T-helper 1 cell treated with Interleukin-12 subunit alpha and Interleukin-12 subunit beta and Interleukin-4 antibody, amounts not matched to agents 30 μg/mL and 1 μg/mL, for 36 hours (primary cell): Measurements from ENCODE around the gene ATP10A.

Source experiments
- H3K27ac Mint-ChIP-seq: one replicate; pipeline ENCODE4 v1.8.0; 2021; ENCODE audit warnings: mild to moderate bottlenecking, mixed read lengths
- H3K27me3 Mint-ChIP-seq: one replicate; pipeline ENCODE4 v1.8.0; 2021; ENCODE audit warnings: low read depth, mixed read lengths
- H3K36me3 Mint-ChIP-seq: one replicate; pipeline ENCODE4 v1.8.0; 2021; ENCODE audit warnings: low read depth, mixed read lengths
- H3K4me1 Mint-ChIP-seq: one replicate; pipeline ENCODE4 v1.8.0; 2021; ENCODE audit warnings: low read depth, mixed read lengths
- H3K4me3 Mint-ChIP-seq: one replicate; pipeline ENCODE4 v1.8.0; 2021; ENCODE audit warnings: mild to moderate bottlenecking, moderate library complexity, mixed read lengths
- H3K9me3 Mint-ChIP-seq: one replicate; pipeline ENCODE4 v1.8.0; 2021; ENCODE audit warnings: mixed read lengths

ATP10A gene

DNA sequence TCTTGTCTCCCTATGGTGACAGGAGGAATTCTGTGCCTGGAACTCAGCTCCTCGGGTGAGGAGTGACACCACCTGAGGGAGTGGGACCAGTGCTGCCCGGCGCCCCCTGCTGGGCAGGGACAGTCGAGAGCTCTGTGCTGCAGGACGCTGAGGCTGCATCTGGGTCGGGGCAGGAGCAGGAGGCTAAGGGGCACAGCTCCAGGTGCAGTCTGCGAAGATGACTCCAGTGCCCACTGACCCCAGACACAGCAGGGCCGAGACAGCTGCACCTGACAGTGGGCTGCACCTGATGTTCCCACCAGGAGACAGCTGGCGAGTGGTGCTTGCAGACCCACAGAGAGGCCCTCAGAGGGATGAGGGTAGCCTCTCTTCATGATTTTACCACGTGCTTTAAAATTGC, 152.9 kb downstream of the ATP10A start:
- Mint-ChIP-seq H3K9me3 (no peaks in the 10 kb centered on the region), H3K36me3 (peaks cover 15% of the 10 kb centered on the region), H3K27ac (no peak overlapping the region), H3K4me3 (no peak overlapping the region), H3K4me1 (no peaks in the 10 kb centered on the region), H3K27me3 (no peaks in the 10 kb centered on the region)

DNA sequence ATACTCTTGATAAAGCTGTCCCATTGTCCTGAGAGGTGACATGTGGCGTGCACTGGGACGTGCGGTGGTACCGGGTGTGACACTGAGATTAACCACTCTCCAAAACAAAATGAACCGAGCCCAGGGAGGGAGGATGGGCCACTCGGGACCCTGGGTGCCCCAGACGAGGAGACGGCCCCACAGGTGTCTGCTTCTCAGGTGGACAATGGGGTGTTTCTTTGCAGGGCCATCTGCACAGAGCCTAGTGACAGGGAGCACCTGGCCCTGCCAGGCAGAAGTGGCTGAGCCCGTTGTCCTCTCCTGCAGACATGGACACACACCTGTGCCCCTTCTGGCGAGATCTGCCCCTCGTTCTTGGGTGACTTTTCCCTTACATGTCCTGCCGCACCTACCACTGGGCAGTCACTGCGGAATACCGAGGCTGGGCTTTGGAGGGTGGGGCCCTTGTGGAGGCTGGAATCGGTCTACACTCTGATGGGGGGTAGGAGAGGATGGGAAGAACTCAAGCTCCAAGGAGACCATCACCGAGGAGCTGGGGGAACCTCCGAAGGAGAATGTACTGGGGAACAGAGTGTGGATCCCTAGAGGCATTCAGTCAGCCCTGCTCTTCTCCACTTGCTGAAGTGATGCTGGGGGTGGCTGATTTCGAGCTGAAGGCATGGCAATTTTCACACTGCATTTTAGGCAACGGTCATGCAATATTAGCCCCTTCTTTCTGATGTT, 153.5 kb downstream of the ATP10A start:
- Mint-ChIP-seq H3K27ac (no peak overlapping the region), H3K27me3 (no peaks in the 10 kb centered on the region), H3K9me3 (no peaks in the 10 kb centered on the region), H3K4me3 (no peak overlapping the region), H3K36me3 (peaks cover 17% of the 10 kb centered on the region), H3K4me1 (no peaks in the 10 kb centered on the region)

DNA sequence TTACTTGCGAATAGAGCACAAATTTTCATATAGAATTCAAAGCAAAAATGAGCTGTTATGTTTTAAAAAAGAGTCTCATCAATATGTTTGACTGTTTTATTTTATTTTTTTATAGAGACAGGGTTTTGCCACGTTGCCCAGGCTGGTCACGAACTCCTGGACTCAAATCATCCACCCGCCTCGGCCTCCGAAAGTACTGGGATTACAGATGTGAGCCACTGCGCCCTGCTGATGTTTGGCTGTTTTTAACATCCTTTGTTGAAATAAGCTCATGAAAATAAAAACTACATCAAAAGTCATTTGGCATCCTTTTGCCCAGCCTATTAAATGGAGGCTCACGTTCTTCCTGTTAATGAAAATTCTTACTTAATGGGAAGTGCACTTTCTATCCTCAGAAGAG, 154.7 kb downstream of the ATP10A start:
- Mint-ChIP-seq H3K4me3 (no peak overlapping the region), H3K4me1 (no peaks in the 10 kb centered on the region), H3K27me3 (no peaks in the 10 kb centered on the region), H3K36me3 (peaks cover 12% of the 10 kb centered on the region), H3K9me3 (no peaks in the 10 kb centered on the region), H3K27ac (no peak overlapping the region)

GRCh38 chr15:25707656-25708365, 155.3 kb downstream of the ATP10A start:
- Mint-ChIP-seq H3K27ac (no peak overlapping the region), H3K4me3 (no peak overlapping the region), H3K9me3 (no peaks in the 10 kb centered on the region), H3K4me1 (no peaks in the 10 kb centered on the region), H3K27me3 (no peaks in the 10 kb centered on the region), H3K36me3 (peaks cover 10% of the 10 kb centered on the region)

- Mint-ChIP-seq H3K36me3 (peaks cover 9% of the 10 kb centered on the region), H3K27ac (no peak overlapping the region), H3K9me3 (no peaks in the 10 kb centered on the region), H3K4me1 (no peaks in the 10 kb centered on the region), H3K4me3 (no peak overlapping the region), H3K27me3 (no peaks in the 10 kb centered on the region)
Measured at GRCh38 chr15:25706176-25706955, 156.8 kb downstream of the ATP10A start.

- Mint-ChIP-seq H3K36me3 (peaks cover 13% of the 10 kb centered on the region), H3K27ac (no peak overlapping the region), H3K9me3 (no peaks in the 10 kb centered on the region), H3K4me1 (no peaks in the 10 kb centered on the region), H3K27me3 (no peaks in the 10 kb centered on the region), H3K4me3 (no peak overlapping the region)
Measured at GRCh38 chr15:25705433-25706115, 157.6 kb downstream of the ATP10A start.

- Mint-ChIP-seq H3K4me3 (no peak overlapping the region), H3K36me3 (peaks cover 20% of the 10 kb centered on the region), H3K27ac (no peak overlapping the region), H3K27me3 (no peaks in the 10 kb centered on the region), H3K4me1 (no peaks in the 10 kb centered on the region), H3K9me3 (no peaks in the 10 kb centered on the region)
Measured at GRCh38 chr15:25703726-25704125, 159.4 kb downstream of the ATP10A start.

DNA sequence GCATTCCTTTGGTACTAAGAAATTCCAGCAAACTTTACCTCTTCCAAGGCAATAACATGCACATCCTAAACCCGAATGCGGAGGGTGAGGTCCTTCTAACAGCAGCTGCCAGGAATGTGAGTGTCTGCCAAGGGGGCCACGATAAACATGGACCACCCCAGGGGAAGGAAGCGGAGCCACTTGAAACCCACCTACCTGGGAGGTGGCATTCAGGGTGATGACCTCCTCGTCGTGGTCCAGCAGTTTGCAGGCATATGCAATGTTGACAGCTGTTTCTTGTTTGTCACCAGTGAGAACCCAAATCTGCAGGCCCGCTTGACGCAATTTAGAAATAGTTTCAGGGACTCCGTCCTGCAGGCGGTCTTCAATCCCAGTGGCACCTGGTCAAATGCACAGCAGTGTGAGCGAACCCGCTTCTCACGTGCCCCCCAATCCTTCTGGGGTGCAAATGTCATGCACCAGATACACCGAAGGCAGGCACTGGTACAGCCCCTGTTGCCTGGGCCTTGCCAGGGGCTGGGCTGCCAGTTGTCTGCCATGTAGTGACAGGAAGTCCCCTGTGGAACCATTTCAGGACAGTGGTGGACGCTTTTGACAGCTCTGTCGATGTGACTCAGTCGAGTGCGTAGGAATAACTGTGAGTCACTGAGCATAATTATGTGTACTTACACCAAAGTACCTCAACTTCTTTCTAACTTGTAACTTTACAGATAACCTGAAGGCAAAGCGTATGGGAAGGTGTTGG, 161.2 kb downstream of the ATP10A start:
- Mint-ChIP-seq H3K9me3 (no peaks in the 10 kb centered on the region), H3K4me1 (no peaks in the 10 kb centered on the region), H3K4me3 (no peak overlapping the region), H3K27me3 (no peaks in the 10 kb centered on the region), H3K36me3 (peaks cover 24% of the 10 kb centered on the region), H3K27ac (no peak overlapping the region)

- Mint-ChIP-seq H3K4me3 (no peak overlapping the region), H3K4me1 (no peaks in the 10 kb centered on the region), H3K36me3 (peaks cover 27% of the 10 kb centered on the region), H3K27me3 (no peaks in the 10 kb centered on the region), H3K27ac (no peak overlapping the region), H3K9me3 (no peaks in the 10 kb centered on the region)
Measured at GRCh38 chr15:25700916-25701315, 162.2 kb downstream of the ATP10A start.

DNA sequence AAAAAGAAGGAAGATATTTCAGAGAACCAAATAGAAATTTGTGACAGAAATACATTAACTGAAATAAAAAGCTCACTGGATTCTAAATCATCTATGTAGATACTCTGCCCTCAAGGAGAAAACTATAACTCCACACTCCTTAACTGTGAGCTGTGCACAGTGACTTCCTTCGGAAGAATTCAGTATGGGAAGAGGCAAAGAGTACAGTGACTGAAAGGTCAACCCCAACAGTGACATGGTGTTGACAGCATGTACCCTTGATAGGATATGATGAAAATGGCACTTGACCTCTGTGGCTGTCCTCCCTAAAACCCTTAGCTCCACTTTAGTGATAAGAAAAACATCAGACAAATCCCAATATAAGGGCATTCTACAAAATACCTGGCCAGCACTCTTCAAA, 165.5 kb downstream of the ATP10A start:
- H3K4me1 Mint-ChIP-seq, result no peaks in the 10 kb centered on the region
- H3K9me3 Mint-ChIP-seq, result no peaks in the 10 kb centered on the region
- no peaks in the 10 kb centered on the region for H3K27me3 Mint-ChIP-seq
- no peak overlapping the region for H3K27ac Mint-ChIP-seq
- H3K4me3 Mint-ChIP-seq, result no peak overlapping the region
- H3K36me3 Mint-ChIP-seq, result peaks cover 28% of the 10 kb centered on the region

GRCh38 chr15:25695875-25696760, 167.0 kb downstream of the ATP10A start:
- Mint-ChIP-seq H3K27me3 (no peaks in the 10 kb centered on the region), H3K27ac (no peak overlapping the region), H3K9me3 (no peaks in the 10 kb centered on the region), H3K4me3 (no peak overlapping the region), H3K36me3 (peaks cover 32% of the 10 kb centered on the region), H3K4me1 (no peaks in the 10 kb centered on the region)

DNA sequence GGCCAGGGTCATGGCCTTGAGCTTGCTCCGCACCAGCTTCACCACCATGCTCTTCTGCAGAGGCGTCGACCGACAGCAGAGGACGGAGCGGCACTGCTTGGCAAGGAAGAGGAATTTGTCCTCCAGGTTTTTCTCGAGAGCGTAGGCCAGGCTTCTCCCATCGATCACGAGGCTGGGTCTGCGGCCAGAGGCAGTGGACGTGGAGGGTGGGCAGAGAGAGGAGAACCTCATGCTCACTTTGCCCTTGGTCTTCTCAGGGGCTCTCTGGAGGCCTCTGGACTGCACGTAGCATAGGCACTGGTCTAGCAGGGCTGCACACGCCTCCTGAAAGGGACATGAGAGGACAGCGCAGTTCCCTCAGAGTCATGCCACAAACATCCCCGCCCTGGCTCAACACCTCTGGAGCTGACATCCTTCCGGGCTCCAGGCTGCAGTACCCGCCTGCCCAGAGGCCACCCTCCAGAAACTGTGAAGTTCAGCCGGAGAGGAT, 168.3 kb downstream of the ATP10A start:
- no peaks in the 10 kb centered on the region for H3K27me3 Mint-ChIP-seq
- H3K4me3 Mint-ChIP-seq, result no peak overlapping the region
- H3K36me3 Mint-ChIP-seq, result peaks cover 30% of the 10 kb centered on the region
- no peaks in the 10 kb centered on the region for H3K4me1 Mint-ChIP-seq
- H3K27ac Mint-ChIP-seq, result no peak overlapping the region
- H3K9me3 Mint-ChIP-seq, result no peaks in the 10 kb centered on the region

- H3K36me3 Mint-ChIP-seq, result peaks cover 35% of the 10 kb centered on the region
- no peaks in the 10 kb centered on the region for H3K9me3 Mint-ChIP-seq
- no peak overlapping the region for H3K27ac Mint-ChIP-seq
- H3K4me3 Mint-ChIP-seq, result no peak overlapping the region
- no peaks in the 10 kb centered on the region for H3K27me3 Mint-ChIP-seq
- no peaks in the 10 kb centered on the region for H3K4me1 Mint-ChIP-seq
Measured at GRCh38 chr15:25694239-25694584, 168.9 kb downstream of the ATP10A start.
